A549 (cell line): ENCODE results near the gene PHEX. TPM values are rescaled to one million over a fixed set of nuclear protein-coding genes. Genes with fewer than 3 reads are reported as not detected.

ENCODE experiments used
- ATAC-seq, 2 experiments: fragments of 200-7000 bp in 1 of 2; fragments of >200 bp in 1 of 2; cut with Nextera tagmentation in 1 of 2; cut with Tn5 transposase in 1 of 2; 3 replicates each; pipeline versions ENCODE4 v1.8.0 to v1.9.1; 2018 to 2020; ENCODE audit warnings: mild to moderate bottlenecking in 1 of 2, moderate library complexity in 1 of 2
- CTCF ChIA-PET: fragments of 300-600 bp; sonication (Branson Sonifier 250); formaldehyde crosslinking; extraction: SDS; loops from one replicate; lab custom pipeline; 2021; ENCODE audit warnings: antibody characterized with exemption, inconsistent platforms; lab: Yijun Ruan, JAX
- POLR2A ChIA-PET: fragments of 350-600 bp; formaldehyde crosslinking; extraction: SDS; loops from one replicate; lab custom pipeline; 2021; ENCODE audit warnings: antibody characterized with exemption, inconsistent platforms; lab: Yijun Ruan, JAX
- DNase-seq, 2 experiments: peaks; one replicate each; pipeline versions ENCODE4 v3.0.0 to v3.0.0-alpha.2; 2011 to 2016; ENCODE audit warnings: low read depth in 1 of 2, low spot score in 1 of 2
- FAIRE-seq: peaks from 2 replicates; lab custom pipeline; 2011; peaks lifted over from hg19 to GRCh38; lab: Jason Lieb, UNC
- H3K27ac ChIP-seq, 2 experiments: fragments of >200 bp; sonication (Bioruptor Twin); formaldehyde crosslinking; 3 replicates each; pipeline ENCODE4 v1.5.1; 2016 to 2017
- H3K4me1 ChIP-seq: fragments of >200 bp; sonication (Bioruptor Twin); formaldehyde crosslinking; 3 replicates; pipeline ENCODE4 v1.6.1; 2016
- H3K4me2 ChIP-seq: fragments of >200 bp; sonication (Bioruptor Twin); formaldehyde crosslinking; 3 replicates; pipeline ENCODE4 v1.6.1; 2016
- H3K4me3 ChIP-seq: fragments of >200 bp; sonication (Bioruptor Twin); formaldehyde crosslinking; 3 replicates; pipeline ENCODE4 v1.5.1; 2016
- H3K9me3 ChIP-seq: fragments of >200 bp; sonication (Bioruptor Twin); formaldehyde crosslinking; 3 replicates; pipeline ENCODE4 v1.6.1; 2016
- BHLHE40 ChIP-seq: IDR thresholded peaks from 2 replicates; pipeline ENCODE4 v1.6.1; 2012; ENCODE audit warnings: low read depth, low read length, inconsistent platforms
- CBX2 ChIP-seq: fragments of 200-600 bp; sonication (generic); IDR thresholded peaks from 2 replicates; pipeline ENCODE4 v1.6.1; 2016; ENCODE audit warnings: low read depth, mild to moderate bottlenecking, borderline replicate concordance
- CBX8 ChIP-seq: fragments of 200-600 bp; sonication (generic); IDR thresholded peaks from 2 replicates; pipeline ENCODE4 v1.6.1; 2016
- CHD2 ChIP-seq: fragments of 150-350 bp; IDR thresholded peaks from 2 replicates; pipeline ENCODE4 v1.6.1; 2014; ENCODE audit warnings: low read length; ENCODE audit not compliant: partially characterized antibody
- EHMT2 ChIP-seq: fragments of 200-600 bp; sonication (generic); IDR thresholded peaks from 2 replicates; pipeline ENCODE4 v1.6.1; 2016; ENCODE audit warnings: antibody characterized with exemption, low read depth, mild to moderate bottlenecking, moderate library complexity
- FOXS1 ChIP-seq: fragments of 250-450 bp; sonication (Bioruptor Pico); IDR thresholded peaks from 2 replicates; pipeline ENCODE4 v1.5.0; 2020; ENCODE audit warnings: mild to moderate bottlenecking, moderate library complexity
- HOXA7 ChIP-seq: fragments of 250-450 bp; sonication (Bioruptor Pico); IDR thresholded peaks from 2 replicates; pipeline ENCODE4 v1.5.0; 2020; ENCODE audit warnings: mild to moderate bottlenecking, moderate library complexity
- HOXB5 ChIP-seq: fragments of 250-450 bp; sonication (Bioruptor Pico); IDR thresholded peaks from 2 replicates; pipeline ENCODE4 v1.5.0; 2020; ENCODE audit warnings: mild to moderate bottlenecking, moderate library complexity
- JUN ChIP-seq, 2 experiments: fragments of >200 bp; sonication (Bioruptor Twin); formaldehyde crosslinking; IDR thresholded peaks; 2 replicates in 1 of 2; 3 replicates in 1 of 2; pipeline ENCODE4 v1.6.1; 2016 to 2017
- KDM1A ChIP-seq: fragments of 200-600 bp; sonication (generic); IDR thresholded peaks from 2 replicates; pipeline ENCODE4 v1.6.1; 2016; ENCODE audit warnings: low read depth, mild to moderate bottlenecking
- MAZ ChIP-seq: fragments of 150-350 bp; IDR thresholded peaks from 2 replicates; pipeline ENCODE4 v1.6.1; 2014; ENCODE audit warnings: antibody characterized with exemption, low read depth, low read length, borderline replicate concordance
- MYC ChIP-seq: IDR thresholded peaks from 2 replicates; pipeline ENCODE4 v1.6.1; 2012; ENCODE audit warnings: mild to moderate bottlenecking, inconsistent platforms, low read length, improper control_type of control experiment, borderline replicate concordance
- NFE2L2 ChIP-seq: fragments of 150-350 bp; conservative IDR thresholded peaks from 2 replicates; pipeline ENCODE4 v1.6.1; 2014; ENCODE audit warnings: low read length
- NR3C1 ChIP-seq: fragments of >200 bp; sonication (Bioruptor Twin); formaldehyde crosslinking; IDR thresholded peaks from 3 replicates; pipeline ENCODE4 v1.6.1; 2017
- PHF8 ChIP-seq: fragments of 200-600 bp; sonication (generic); IDR thresholded peaks from 2 replicates; pipeline ENCODE4 v1.6.1; 2016; ENCODE audit warnings: low read depth, mild to moderate bottlenecking, antibody characterized with exemption, moderate library complexity, borderline replicate concordance
- POLR2AphosphoS2 ChIP-seq: conservative IDR thresholded peaks from 2 replicates; pipeline ENCODE4 v1.6.1; 2012; ENCODE audit warnings: low read length, improper control_type of control experiment, inconsistent platforms
- RARB ChIP-seq: fragments of 250-450 bp; sonication (Bioruptor Pico); IDR thresholded peaks from 2 replicates; pipeline ENCODE4 v1.8.0; 2021; ENCODE audit warnings: mild to moderate bottlenecking, moderate library complexity
- RNF2 ChIP-seq: fragments of 200-600 bp; sonication (generic); IDR thresholded peaks from 2 replicates; pipeline ENCODE4 v1.6.1; 2016; ENCODE audit warnings: low read depth, mild to moderate bottlenecking, antibody characterized with exemption, moderate library complexity, borderline replicate concordance
- SREBF2 ChIP-seq: fragments of 450-650 bp; IDR thresholded peaks from 2 replicates; pipeline ENCODE4 v1.6.1; 2014; ENCODE audit warnings: mild to moderate bottlenecking, moderate library complexity
- TP53 ChIP-seq: fragments of 250-450 bp; sonication (Bioruptor Pico); IDR thresholded peaks from 2 replicates; pipeline ENCODE4 v1.5.0; 2021; ENCODE audit warnings: mild to moderate bottlenecking, moderate library complexity
- ZC3H11A ChIP-seq: fragments of 450-650 bp; IDR thresholded peaks from 2 replicates; pipeline ENCODE4 v1.6.1; 2014; ENCODE audit warnings: antibody characterized with exemption, mild to moderate bottlenecking
- ZFP36 ChIP-seq: fragments of 450-650 bp; IDR thresholded peaks from 2 replicates; pipeline ENCODE4 v1.6.1; 2014; ENCODE audit warnings: borderline replicate concordance; ENCODE audit not compliant: partially characterized antibody
- ZNF302 ChIP-seq: fragments of 250-450 bp; sonication (Bioruptor Pico); IDR thresholded peaks from 2 replicates; pipeline ENCODE4 v1.9.0; 2021; ENCODE audit warnings: inconsistent platforms, mild to moderate bottlenecking, moderate library complexity
- WGBS: methylation state at CpG from one replicate; pipeline ENCODE4 v1.1.6; 2017; ENCODE audit errors: missing lambda C conversion rate; 5-methylcytosine and 5-hydroxymethylcytosine counted together
- polyA plus RNA-seq, 4 experiments: library from polyadenylated mRNA; depleted of rRNA in 3 of 4; stranded (reverse); fragments of >200 nt; fragmentation: RNase III in 1 of 4; extraction: RNeasy Plus Mini Kit Qiagen cat#74134 plus additional on column Dnase treatment in 1 of 4; gene quantifications; 2 replicates in 3 of 4; 3 replicates in 1 of 4; pipeline ENCODE4 v1.2.3, GENCODE V29; 2011 to 2017
- TF ChIP-seq, protein P1 (sequence below): fragments of >200 bp; sonication (Bioruptor Twin); formaldehyde crosslinking; IDR thresholded peaks from 2 replicates; pipeline ENCODE4 v1.6.1; 2016
- TF ChIP-seq, protein P2 (sequence below): fragments of 200-600 bp; sonication (generic); IDR thresholded peaks from 2 replicates; pipeline ENCODE4 v1.6.1; 2016; ENCODE audit warnings: antibody characterized with exemption, mild to moderate bottlenecking, moderate library complexity
- TF ChIP-seq, protein P3 (sequence below): fragments of 250-450 bp; sonication (Bioruptor Pico); IDR thresholded peaks from 2 replicates; pipeline ENCODE4 v1.5.0; 2020; ENCODE audit warnings: low read depth, mild to moderate bottlenecking, moderate library complexity

PHEX gene
- polyA plus RNA-seq, 2 of the 4 experiments (the other 2 are of a cell fraction) = 0.28 to 0.98 TPM

DNA sequence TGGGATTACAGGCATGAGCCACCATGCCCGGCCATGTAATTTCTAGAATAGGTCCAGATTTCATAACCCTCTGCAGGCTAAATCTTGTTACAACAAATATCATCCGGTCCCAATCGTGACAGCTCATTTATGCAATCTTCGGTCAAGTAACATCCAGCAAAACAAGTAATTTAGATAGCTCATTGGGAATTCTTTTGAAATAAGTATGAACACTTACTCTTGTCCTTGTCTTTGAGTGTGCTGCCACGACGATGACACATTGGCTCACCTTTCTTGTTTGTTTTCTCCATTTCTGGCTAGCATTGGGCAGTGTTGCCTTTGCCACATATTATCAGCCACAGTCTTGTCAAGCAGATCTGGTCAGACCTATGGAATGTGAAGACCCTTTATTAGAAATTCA lies 92.0 kb downstream of the PHEX start:
- CTCF ChIA-PET = interaction anchor here (1.5 kb wide), 1 partner anchor 139 kb away, joined by 6 read pairs; no protein-coding TSS in a partner anchor
- H3K27ac ChIP-seq = no peak overlapping the region

DNA sequence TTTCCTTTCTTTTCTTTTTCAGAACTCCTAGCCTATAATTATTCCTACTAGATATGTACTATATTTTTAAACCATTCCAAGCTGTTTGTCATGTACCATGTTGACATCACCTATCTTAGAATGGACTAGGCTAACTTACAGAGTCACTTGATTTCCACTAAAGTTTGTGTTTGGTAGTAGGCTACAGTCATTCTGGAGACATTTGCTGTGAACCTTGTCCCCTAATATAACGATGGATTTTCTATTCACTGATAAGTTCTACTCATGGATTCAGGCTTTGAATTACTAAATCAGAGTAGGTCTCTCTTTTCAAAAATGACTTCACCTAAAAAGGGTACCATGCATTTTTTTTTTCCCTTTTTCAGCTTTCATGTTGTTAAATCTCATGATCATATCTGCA lies 93.4 kb downstream of the PHEX start:
- ATAC-seq (no peak), DNase-seq (no peak), FAIRE-seq (peak; percentile 72)
- ChIA-PET CTCF (interaction anchor here (2.2 kb wide), 1 partner anchor 10 kb away, joined by 11 read pairs; no protein-coding TSS in a partner anchor), POLR2A (no interaction called here)
- WGBS = 42% methylated on average over 1 of the region's 1 CpG
- H3K27ac ChIP-seq = no peak overlapping the region
- no peak overlapping the region for H3K4me2 ChIP-seq
- H3K4me3 ChIP-seq = no peak overlapping the region
- H3K4me1 ChIP-seq = peaks cover 8% of the 10 kb centered on the region; the same call in 1 of the 3 replicates
- H3K9me3 ChIP-seq = no peaks in the 10 kb centered on the region
- no peak for TF ChIP-seq KDM1A
- TF ChIP-seq POLR2AphosphoS2 = no peak
- no peak for TF ChIP-seq CBX2

More for the DNA sequence above, 92.0 kb downstream of the PHEX start:
- no peak for TF ChIP-seq PHF8
- TF ChIP-seq MYC = no peak
- TF ChIP-seq HOXA7 (CRISPR knock-in tag) = no peak
- TF ChIP-seq CBX2 = no peak
- TF ChIP-seq CHD2 = no peak
- TF ChIP-seq TP53 = no peak
- TF ChIP-seq HOXB5 (CRISPR knock-in tag) = no peak
- no peak for TF ChIP-seq ZC3H11A
- no peak for TF ChIP-seq ZNF302 (CRISPR knock-in tag)
- no peak for TF ChIP-seq RARB (CRISPR knock-in tag)
- ATAC-seq (no peak), FAIRE-seq (peak; percentile 28), DNase-seq (no peak)
- Histone ChIP-seq H3K4me2 (no peak overlapping the region), H3K9me3 (no peaks in the 10 kb centered on the region), H3K4me3 (no peak overlapping the region), H3K4me1 (peaks cover 8% of the 10 kb centered on the region; the same call in 1 of the 3 replicates)
- WGBS = 83% methylated on average over 6 of the region's 6 CpGs
- POLR2A ChIA-PET = no interaction called here

DNA sequence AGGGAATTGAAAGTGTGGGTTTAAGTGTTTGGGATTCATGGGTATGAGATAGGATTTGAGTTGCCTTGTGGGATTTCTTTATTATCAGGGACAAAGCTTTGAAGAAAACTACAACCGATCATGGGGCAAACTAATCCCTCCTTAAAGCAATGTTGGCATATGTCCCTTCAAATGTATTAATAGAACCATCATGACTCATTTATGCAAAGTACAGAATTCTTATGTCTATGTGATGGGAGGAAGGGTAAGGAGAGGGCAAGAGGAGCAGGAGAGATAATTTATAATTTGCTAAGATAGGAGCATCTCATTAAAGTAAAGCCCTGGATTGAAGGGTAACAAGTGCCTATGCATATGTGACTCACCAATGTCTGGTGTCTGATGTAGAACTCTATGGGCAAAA lies 94.2 kb downstream of the PHEX start:
- FAIRE-seq (peak; percentile 68), DNase-seq (no peak), ATAC-seq (no peak)
- Histone ChIP-seq H3K27ac (no peak overlapping the region), H3K4me1 (peaks cover 8% of the 10 kb centered on the region; the same call in 1 of the 3 replicates), H3K4me3 (no peak overlapping the region), H3K9me3 (no peaks in the 10 kb centered on the region), H3K4me2 (no peak overlapping the region)
- ChIA-PET POLR2A (no interaction called here), CTCF (interaction anchor here (2.2 kb wide), 1 partner anchor 9 kb away, joined by 11 read pairs; no protein-coding TSS in a partner anchor)
- WGBS = 67% methylated on average over 1 of the region's 1 CpG
- TF ChIP-seq, protein P1, sequence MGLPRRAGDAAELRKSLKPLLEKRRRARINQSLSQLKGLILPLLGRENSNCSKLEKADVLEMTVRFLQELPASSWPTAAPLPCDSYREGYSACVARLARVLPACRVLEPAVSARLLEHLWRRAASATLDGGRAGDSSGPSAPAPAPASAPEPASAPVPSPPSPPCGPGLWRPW = no peak
- TF ChIP-seq JUN (IDR thresholded peaks at IDR 0.05) = no peak
- TF ChIP-seq SREBF2 = no peak
- no peak for TF ChIP-seq KDM1A
- no peak for TF ChIP-seq CHD2
- no peak for TF ChIP-seq MAZ
- no peak for TF ChIP-seq EHMT2
- TF ChIP-seq CBX8 = no peak
- TF ChIP-seq FOXS1 (CRISPR knock-in tag) = no peak
- no peak for TF ChIP-seq NR3C1
- TF ChIP-seq, protein P2, sequence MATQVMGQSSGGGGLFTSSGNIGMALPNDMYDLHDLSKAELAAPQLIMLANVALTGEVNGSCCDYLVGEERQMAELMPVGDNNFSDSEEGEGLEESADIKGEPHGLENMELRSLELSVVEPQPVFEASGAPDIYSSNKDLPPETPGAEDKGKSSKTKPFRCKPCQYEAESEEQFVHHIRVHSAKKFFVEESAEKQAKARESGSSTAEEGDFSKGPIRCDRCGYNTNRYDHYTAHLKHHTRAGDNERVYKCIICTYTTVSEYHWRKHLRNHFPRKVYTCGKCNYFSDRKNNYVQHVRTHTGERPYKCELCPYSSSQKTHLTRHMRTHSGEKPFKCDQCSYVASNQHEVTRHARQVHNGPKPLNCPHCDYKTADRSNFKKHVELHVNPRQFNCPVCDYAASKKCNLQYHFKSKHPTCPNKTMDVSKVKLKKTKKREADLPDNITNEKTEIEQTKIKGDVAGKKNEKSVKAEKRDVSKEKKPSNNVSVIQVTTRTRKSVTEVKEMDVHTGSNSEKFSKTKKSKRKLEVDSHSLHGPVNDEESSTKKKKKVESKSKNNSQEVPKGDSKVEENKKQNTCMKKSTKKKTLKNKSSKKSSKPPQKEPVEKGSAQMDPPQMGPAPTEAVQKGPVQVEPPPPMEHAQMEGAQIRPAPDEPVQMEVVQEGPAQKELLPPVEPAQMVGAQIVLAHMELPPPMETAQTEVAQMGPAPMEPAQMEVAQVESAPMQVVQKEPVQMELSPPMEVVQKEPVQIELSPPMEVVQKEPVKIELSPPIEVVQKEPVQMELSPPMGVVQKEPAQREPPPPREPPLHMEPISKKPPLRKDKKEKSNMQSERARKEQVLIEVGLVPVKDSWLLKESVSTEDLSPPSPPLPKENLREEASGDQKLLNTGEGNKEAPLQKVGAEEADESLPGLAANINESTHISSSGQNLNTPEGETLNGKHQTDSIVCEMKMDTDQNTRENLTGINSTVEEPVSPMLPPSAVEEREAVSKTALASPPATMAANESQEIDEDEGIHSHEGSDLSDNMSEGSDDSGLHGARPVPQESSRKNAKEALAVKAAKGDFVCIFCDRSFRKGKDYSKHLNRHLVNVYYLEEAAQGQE = no peak
- no peak for TF ChIP-seq NFE2L2
- TF ChIP-seq, protein P3, sequence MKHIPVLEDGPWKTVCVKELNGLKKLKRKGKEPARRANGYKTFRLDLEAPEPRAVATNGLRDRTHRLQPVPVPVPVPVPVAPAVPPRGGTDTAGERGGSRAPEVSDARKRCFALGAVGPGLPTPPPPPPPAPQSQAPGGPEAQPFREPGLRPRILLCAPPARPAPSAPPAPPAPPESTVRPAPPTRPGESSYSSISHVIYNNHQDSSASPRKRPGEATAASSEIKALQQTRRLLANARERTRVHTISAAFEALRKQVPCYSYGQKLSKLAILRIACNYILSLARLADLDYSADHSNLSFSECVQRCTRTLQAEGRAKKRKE (CRISPR knock-in tag) = no peak
- TF ChIP-seq ZC3H11A = no peak
- no peak for TF ChIP-seq ZFP36
- TF ChIP-seq RNF2 = no peak
- no peak for TF ChIP-seq BHLHE40
